ENCODE measurements around the gene COX6B2.

DNA sequence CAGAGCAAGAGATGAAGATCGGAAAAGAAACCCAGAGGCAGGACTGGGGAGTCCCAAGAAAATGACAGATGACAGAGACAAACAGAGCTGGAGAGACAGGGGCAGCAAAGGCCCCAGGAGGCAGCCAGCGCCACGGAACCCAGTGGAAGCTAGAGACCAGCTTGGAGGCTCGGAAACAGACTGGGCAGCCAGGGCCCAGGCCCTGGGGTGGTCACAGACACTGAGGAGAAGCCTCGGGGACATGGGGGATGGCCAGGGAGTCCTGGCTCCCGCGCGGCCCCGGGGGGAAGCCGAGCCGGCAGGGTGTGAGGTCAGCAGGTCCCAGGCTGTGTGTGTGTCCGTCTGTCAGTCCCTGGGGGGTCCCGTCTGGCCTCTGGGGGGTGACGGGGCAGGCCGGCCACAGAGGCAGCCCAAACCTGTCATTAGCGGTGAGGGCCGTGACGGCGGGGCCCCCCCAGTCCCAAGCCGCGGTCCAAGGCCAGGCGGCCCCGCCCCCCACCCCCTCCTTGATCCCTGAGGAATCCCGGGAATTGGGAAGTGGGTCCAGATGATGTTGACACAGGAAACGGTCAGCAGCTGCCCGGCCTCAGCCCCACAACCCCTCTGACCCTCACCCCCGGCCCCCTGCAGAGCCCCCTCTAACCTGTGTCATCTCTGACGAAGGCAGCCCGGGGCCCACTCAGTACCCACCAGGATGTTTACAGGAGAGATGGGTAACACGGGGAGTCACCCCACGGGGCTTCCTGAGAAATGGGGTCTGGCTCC, 19.7 kb upstream of the COX6B2 start:
- TF ChIP-seq CTCF (IDR thresholded peaks at IDR 0.05) (no peak), EZH2 (IDR thresholded peaks at IDR 0.05) (no peak), EZH2phosphoT487 (IDR thresholded peaks at IDR 0.05) (no peak)
